ENCODE data around the gene PIEZO2. TPM values are rescaled to one million over a fixed set of nuclear protein-coding genes. Genes with fewer than 3 reads are reported as not detected.

Gene PIEZO2
- total and polyA plus RNA-seq, 4 donors, result 2.6 to 233 (median 18.8) TPM

DNA sequence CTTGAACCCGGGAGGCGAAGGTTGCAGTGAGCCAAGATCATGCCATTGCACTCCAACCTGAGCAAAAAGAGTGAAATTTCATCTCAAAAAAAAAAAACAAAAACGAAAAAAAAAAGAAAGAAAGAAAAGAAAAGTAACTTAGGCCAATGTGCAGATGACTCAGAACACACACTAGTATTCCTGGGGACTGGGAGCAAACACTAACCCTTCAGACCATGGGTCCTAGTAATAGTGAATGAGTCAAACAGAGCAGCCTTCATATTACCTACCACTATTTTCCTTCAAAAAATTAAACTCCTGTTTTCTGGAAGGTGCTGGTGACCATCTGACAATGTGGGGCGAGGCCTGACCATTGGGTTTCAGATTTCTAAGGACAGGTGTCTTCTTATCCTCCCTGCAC, 253.4 kb downstream of the PIEZO2 start:
- Histone ChIP-seq H3K4me1 (ENCODE audit: control insufficient read depth in 5 of 5, insufficient read depth in 5 of 5, low read length in 5 of 5) (no peaks in the 10 kb centered on the region), H3K27ac (ENCODE audit: low read depth in 1 of 2, low read length in 1 of 2) (no peak overlapping the region), H3K36me3 (ENCODE audit: control insufficient read depth in 4 of 4, insufficient read depth in 4 of 4, low read length in 4 of 4) (peaks cover 0 to 37% (median 1%) of the 10 kb centered on the region in 4 donors), H3K4me3 (no peak overlapping the region), H3K9me3 (ENCODE audit: control insufficient read depth in 4 of 4, insufficient read depth in 3 of 4, low read length in 3 of 4) (peaks cover 0 to 2% (median 0%) of the 10 kb centered on the region in 4 donors), H3K27me3 (ENCODE audit: control insufficient read depth in 3 of 3, insufficient read depth in 3 of 3, low read length in 2 of 3) (no peaks in the 10 kb centered on the region), H3K9ac (ENCODE audit: insufficient read depth in 1 of 2, low read length in 2 of 2) (no peak overlapping the region)
- ATAC-seq (ENCODE audit: insufficient read depth, low FRiP score) (no peak), DNase-seq (no peak)
- TF ChIP-seq, protein P1, sequence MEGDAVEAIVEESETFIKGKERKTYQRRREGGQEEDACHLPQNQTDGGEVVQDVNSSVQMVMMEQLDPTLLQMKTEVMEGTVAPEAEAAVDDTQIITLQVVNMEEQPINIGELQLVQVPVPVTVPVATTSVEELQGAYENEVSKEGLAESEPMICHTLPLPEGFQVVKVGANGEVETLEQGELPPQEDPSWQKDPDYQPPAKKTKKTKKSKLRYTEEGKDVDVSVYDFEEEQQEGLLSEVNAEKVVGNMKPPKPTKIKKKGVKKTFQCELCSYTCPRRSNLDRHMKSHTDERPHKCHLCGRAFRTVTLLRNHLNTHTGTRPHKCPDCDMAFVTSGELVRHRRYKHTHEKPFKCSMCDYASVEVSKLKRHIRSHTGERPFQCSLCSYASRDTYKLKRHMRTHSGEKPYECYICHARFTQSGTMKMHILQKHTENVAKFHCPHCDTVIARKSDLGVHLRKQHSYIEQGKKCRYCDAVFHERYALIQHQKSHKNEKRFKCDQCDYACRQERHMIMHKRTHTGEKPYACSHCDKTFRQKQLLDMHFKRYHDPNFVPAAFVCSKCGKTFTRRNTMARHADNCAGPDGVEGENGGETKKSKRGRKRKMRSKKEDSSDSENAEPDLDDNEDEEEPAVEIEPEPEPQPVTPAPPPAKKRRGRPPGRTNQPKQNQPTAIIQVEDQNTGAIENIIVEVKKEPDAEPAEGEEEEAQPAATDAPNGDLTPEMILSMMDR (IDR thresholded peaks at IDR 0.05; ENCODE audit: control extremely low read depth, extremely low read depth), result no peak
- WGBS, 2 donors, result 82 to 92% methylated on average over 4 of the region's 4 CpGs

DNA sequence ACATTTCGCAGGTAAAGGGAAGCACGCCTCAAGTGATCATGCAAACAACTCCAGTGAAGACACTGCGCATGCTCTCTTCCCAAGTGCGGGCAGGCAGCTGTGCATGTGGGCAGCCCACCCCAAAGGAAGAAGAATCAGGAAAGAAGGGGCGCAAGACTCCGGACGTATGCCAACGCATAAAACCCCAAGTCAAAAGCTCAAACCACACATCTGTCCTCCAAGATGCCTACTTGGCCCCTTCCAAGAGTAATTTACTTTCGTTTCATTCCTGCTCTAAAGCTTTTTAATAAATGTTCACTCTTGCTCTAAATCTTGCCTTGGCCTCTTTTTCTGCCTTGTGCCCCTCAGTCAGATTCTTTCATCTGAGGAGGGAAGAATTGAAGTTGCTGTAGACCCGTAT, 254.9 kb downstream of the PIEZO2 start:
- H3K36me3 ChIP-seq (ENCODE audit: control insufficient read depth in 4 of 4, insufficient read depth in 4 of 4, low read length in 4 of 4), result peaks cover 0 to 37% (median 4%) of the 10 kb centered on the region in 4 donors
- no peak overlapping the region for H3K27ac ChIP-seq (ENCODE audit: low read depth in 1 of 2, low read length in 1 of 2)
- 51 to 71% methylated on average over 10 of the region's 10 CpGs for WGBS, 2 donors
- H3K9ac ChIP-seq (ENCODE audit: insufficient read depth in 1 of 2, low read length in 2 of 2), result no peak overlapping the region
- H3K9me3 ChIP-seq (ENCODE audit: control insufficient read depth in 4 of 4, insufficient read depth in 3 of 4, low read length in 3 of 4), result peaks cover 0 to 2% (median 0%) of the 10 kb centered on the region in 4 donors
- TF ChIP-seq, protein P1 (IDR thresholded peaks at IDR 0.05; ENCODE audit: control extremely low read depth, extremely low read depth), result no peak
- no peak overlapping the region for H3K4me3 ChIP-seq
- DNase-seq (no peak), ATAC-seq (ENCODE audit: insufficient read depth, low FRiP score) (no peak)
- no peaks in the 10 kb centered on the region for H3K4me1 ChIP-seq (ENCODE audit: control insufficient read depth in 5 of 5, insufficient read depth in 5 of 5, low read length in 5 of 5)
- H3K27me3 ChIP-seq (ENCODE audit: control insufficient read depth in 3 of 3, insufficient read depth in 3 of 3, low read length in 2 of 3), result no peaks in the 10 kb centered on the region

DNA sequence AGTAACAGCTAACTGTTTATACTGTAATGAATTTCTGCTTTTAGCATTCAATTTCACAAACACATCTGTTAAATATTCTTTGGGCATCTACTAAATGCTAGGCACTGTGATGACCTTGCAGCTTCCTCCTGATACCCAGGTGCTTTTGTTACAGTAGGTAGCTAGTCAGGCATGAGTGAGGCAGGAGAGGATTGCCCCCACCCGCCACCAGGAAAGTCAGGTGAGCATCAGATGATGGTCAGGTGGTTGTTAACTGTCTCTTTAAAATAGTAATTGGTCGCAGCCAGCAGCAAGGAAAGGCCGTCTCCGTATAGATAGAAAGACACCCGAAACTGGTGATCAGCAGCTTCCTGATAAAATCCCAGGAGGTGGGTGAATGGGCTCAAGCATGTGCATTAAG, 255.6 kb downstream of the PIEZO2 start:
- TF ChIP-seq, protein P1 (IDR thresholded peaks at IDR 0.05; ENCODE audit: control extremely low read depth, extremely low read depth), result no peak
- Histone ChIP-seq H3K27me3 (ENCODE audit: control insufficient read depth in 3 of 3, insufficient read depth in 3 of 3, low read length in 2 of 3) (no peaks in the 10 kb centered on the region), H3K36me3 (ENCODE audit: control insufficient read depth in 4 of 4, insufficient read depth in 4 of 4, low read length in 4 of 4) (peaks cover 0 to 37% (median 6%) of the 10 kb centered on the region in 4 donors), H3K27ac (ENCODE audit: low read depth in 1 of 2, low read length in 1 of 2) (no peak overlapping the region), H3K4me3 (no peak overlapping the region), H3K4me1 (ENCODE audit: control insufficient read depth in 5 of 5, insufficient read depth in 5 of 5, low read length in 5 of 5) (no peaks in the 10 kb centered on the region), H3K9ac (ENCODE audit: insufficient read depth in 1 of 2, low read length in 2 of 2) (no peak overlapping the region), H3K9me3 (ENCODE audit: control insufficient read depth in 4 of 4, insufficient read depth in 3 of 4, low read length in 3 of 4) (peaks cover 0 to 2% (median 0%) of the 10 kb centered on the region in 4 donors)
- no peak for ATAC-seq (ENCODE audit: insufficient read depth, low FRiP score)
- 94% methylated on average over 5 of the region's 5 CpGs for WGBS, 2 donors
- DNase-seq, result no peak

DNA sequence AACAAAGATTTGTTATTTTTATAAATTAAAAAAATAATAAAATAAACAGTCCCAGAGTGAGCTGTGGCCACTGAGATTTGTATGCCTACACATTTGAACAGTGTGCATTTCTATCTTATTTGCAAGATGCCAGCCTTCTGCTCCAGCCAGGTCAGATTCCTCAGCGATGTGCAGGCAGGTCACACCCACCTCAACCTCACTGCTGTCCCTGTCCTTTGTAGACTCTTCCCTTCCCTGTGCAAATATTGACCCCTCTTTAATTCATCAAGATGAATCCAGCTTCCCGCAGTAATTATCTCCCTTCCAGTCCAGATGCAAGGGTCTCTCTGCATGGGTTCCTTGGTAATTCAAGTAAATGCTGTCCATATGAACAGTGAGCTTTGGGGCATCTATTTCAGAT, 256.2 kb downstream of the PIEZO2 start:
- no peak for DNase-seq
- Histone ChIP-seq H3K9me3 (ENCODE audit: control insufficient read depth in 4 of 4, insufficient read depth in 3 of 4, low read length in 3 of 4) (peaks cover 0 to 2% (median 0%) of the 10 kb centered on the region in 4 donors), H3K27me3 (ENCODE audit: control insufficient read depth in 3 of 3, insufficient read depth in 3 of 3, low read length in 2 of 3) (no peaks in the 10 kb centered on the region), H3K4me3 (no peak overlapping the region), H3K36me3 (ENCODE audit: control insufficient read depth in 4 of 4, insufficient read depth in 4 of 4, low read length in 4 of 4) (peaks cover 0 to 38% (median 7%) of the 10 kb centered on the region in 4 donors), H3K4me1 (ENCODE audit: control insufficient read depth in 5 of 5, insufficient read depth in 5 of 5, low read length in 5 of 5) (no peaks in the 10 kb centered on the region), H3K9ac (ENCODE audit: insufficient read depth in 1 of 2, low read length in 2 of 2) (no peak overlapping the region), H3K27ac (ENCODE audit: low read depth in 1 of 2, low read length in 1 of 2) (no peak overlapping the region)
- no peak for ATAC-seq (ENCODE audit: insufficient read depth, low FRiP score)
- TF ChIP-seq, protein P1 (IDR thresholded peaks at IDR 0.05; ENCODE audit: control extremely low read depth, extremely low read depth), result no peak
- 58 to 88% methylated on average over 2 of the region's 2 CpGs for WGBS, 2 donors
